Suprapubic skin (tissue), 4 donors: ENCODE measurements around the gene CCDC7.

Experiments used
- CTCF ChIP-seq, 2 donors: fragments of 200-600 bp in 1 of 2; fragments of 450-650 bp in 1 of 2; sonication (generic) in 1 of 2; IDR thresholded peaks; one replicate each; pipeline ENCODE4 v1.5.1; 2016 to 2019; ENCODE audit warnings: antibody characterized with exemption in 2 of 2, mild to moderate bottlenecking in 1 of 2, moderate library complexity in 1 of 2
- POLR2A ChIP-seq, 2 donors: fragments of 450-650 bp; IDR thresholded peaks; one replicate each; pipeline ENCODE4 v1.6.1; 2017; ENCODE audit warnings: antibody characterized with exemption in 2 of 2, mild to moderate bottlenecking in 2 of 2, moderate library complexity in 2 of 2
- POLR2AphosphoS5 ChIP-seq, 3 donors: sonication (generic); formaldehyde crosslinking; IDR thresholded peaks; one replicate each; pipeline ENCODE4 v1.6.1; 2017; ENCODE audit warnings: antibody characterized with exemption in 3 of 3

GRCh38 chr10:32922170-32922569 lies 476.2 kb downstream of the CCDC7 start:
- no peak for TF ChIP-seq CTCF (IDR thresholded peaks at IDR 0.05)
- TF ChIP-seq POLR2A (IDR thresholded peaks at IDR 0.05): no peak
- no peak for TF ChIP-seq POLR2AphosphoS5 (IDR thresholded peaks at IDR 0.05)
